ENCODE data around the gene STOML1. TPM values are rescaled to one million over a fixed set of nuclear protein-coding genes. Genes with fewer than 3 reads are reported as not detected.

Gene STOML1
- total RNA-seq, 1 experiment from 2014 or later = 19.7 TPM

- no peak overlapping the region for H3K27ac Mint-ChIP-seq (ENCODE audit: unreplicated experiment)
- no peak for DNase-seq
- BruUV-seq (replicated peaks) = no TSS peak
- intact Hi-C loops (cut with micrococcal nuclease; ENCODE audit: unreplicated experiment) = no loop called here
- CTCF ChIA-PET = no interaction called here
- H3K4me1 Mint-ChIP-seq (ENCODE audit: low read depth, unreplicated experiment) = peaks cover 33% of the 10 kb centered on the region
- no peaks in the 10 kb centered on the region for H3K27me3 Mint-ChIP-seq (ENCODE audit: unreplicated experiment)
- H3K9me3 Mint-ChIP-seq (ENCODE audit: low read depth, unreplicated experiment) = no peaks in the 10 kb centered on the region
- H3K4me3 Mint-ChIP-seq (ENCODE audit: low read depth, unreplicated experiment) = no peak overlapping the region
- no peak for TF ChIP-seq CTCF (IDR thresholded peaks at IDR 0.05; ENCODE audit: unreplicated experiment)
- H3K36me3 Mint-ChIP-seq (ENCODE audit: insufficient read depth, unreplicated experiment) = peaks cover 16% of the 10 kb centered on the region
These were observed 39.0 kb downstream of the STOML1 start for GRCh38 chr15:73952913-73953750.

GRCh38 chr15:73952171-73952912 lies 39.8 kb downstream of the STOML1 start:
- no peaks in the 10 kb centered on the region for H3K9me3 Mint-ChIP-seq (ENCODE audit: low read depth, unreplicated experiment)
- TF ChIP-seq CTCF (IDR thresholded peaks at IDR 0.05; ENCODE audit: unreplicated experiment) = no peak
- H3K27ac Mint-ChIP-seq (ENCODE audit: unreplicated experiment) = no peak overlapping the region

GRCh38 chr15:73951601-73952000 lies 40.5 kb downstream of the STOML1 start:
- no peak for TF ChIP-seq CTCF (IDR thresholded peaks at IDR 0.05; ENCODE audit: unreplicated experiment)
- Mint-ChIP-seq H3K4me1 (ENCODE audit: low read depth, unreplicated experiment) (peaks cover 18% of the 10 kb centered on the region), H3K36me3 (ENCODE audit: insufficient read depth, unreplicated experiment) (peaks cover 3% of the 10 kb centered on the region), H3K4me3 (ENCODE audit: low read depth, unreplicated experiment) (no peak overlapping the region), H3K27me3 (ENCODE audit: unreplicated experiment) (no peaks in the 10 kb centered on the region), H3K9me3 (ENCODE audit: low read depth, unreplicated experiment) (no peaks in the 10 kb centered on the region), H3K27ac (ENCODE audit: unreplicated experiment) (peak overlapping the region; percentile 52)
- CTCF ChIA-PET = interaction anchor here (0.5 to 1.8 kb wide), 16 partner anchors 10 to 508 kb away, joined by 3 to 52 read pairs (median 5); no protein-coding TSS in a partner anchor
- DNase-seq = no peak
- BruUV-seq (replicated peaks) = no TSS peak
- intact Hi-C loops (cut with micrococcal nuclease; ENCODE audit: unreplicated experiment) = no loop called here

More at GRCh38 chr15:73952171-73952912, 39.8 kb downstream of the STOML1 start:
- Mint-ChIP-seq H3K4me1 (ENCODE audit: low read depth, unreplicated experiment) (peaks cover 25% of the 10 kb centered on the region), H3K4me3 (ENCODE audit: low read depth, unreplicated experiment) (no peak overlapping the region), H3K36me3 (ENCODE audit: insufficient read depth, unreplicated experiment) (peaks cover 9% of the 10 kb centered on the region), H3K27me3 (ENCODE audit: unreplicated experiment) (no peaks in the 10 kb centered on the region)
- intact Hi-C loops (cut with micrococcal nuclease; ENCODE audit: unreplicated experiment) = no loop called here
- CTCF ChIA-PET = interaction anchor here (1.4 to 1.8 kb wide), 3 partner anchors 12 to 25 kb away, joined by 7 to 52 read pairs (median 21); no protein-coding TSS in a partner anchor
- no TSS peak for BruUV-seq (replicated peaks)
- no peak for DNase-seq

GRCh38 chr15:73950831-73951561 lies 41.1 kb downstream of the STOML1 start:
- peak; percentile 79 for TF ChIP-seq CTCF (IDR thresholded peaks at IDR 0.05; ENCODE audit: unreplicated experiment)
- CTCF ChIA-PET = interaction anchor here (0.5 to 1.8 kb wide), 18 partner anchors 10 to 509 kb away, joined by 3 to 52 read pairs (median 5); partner anchors contain the start of gene PML
- Mint-ChIP-seq H3K9me3 (ENCODE audit: low read depth, unreplicated experiment) (no peaks in the 10 kb centered on the region), H3K27me3 (ENCODE audit: unreplicated experiment) (no peaks in the 10 kb centered on the region), H3K4me3 (ENCODE audit: low read depth, unreplicated experiment) (no peak overlapping the region), H3K27ac (ENCODE audit: unreplicated experiment) (peak overlapping the region; percentile 52), H3K36me3 (ENCODE audit: insufficient read depth, unreplicated experiment) (no peaks in the 10 kb centered on the region), H3K4me1 (ENCODE audit: low read depth, unreplicated experiment) (peaks cover 12% of the 10 kb centered on the region)
- intact Hi-C loops (cut with micrococcal nuclease; ENCODE audit: unreplicated experiment) = no loop called here
- DNase-seq = peak; percentile 93
- BruUV-seq (replicated peaks) = no TSS peak

Data from Calu3 (cell line).